ENCODE results near the gene DHX32. TPM values are rescaled to one million over a fixed set of nuclear protein-coding genes. Genes with fewer than 3 reads are reported as not detected.
"Not testable (repeated sequence)": the region's sequence is repeated elsewhere in the genome, so short reads cannot be mapped to it uniquely, and the experiment has no call there.

Gene DHX32, protein sequence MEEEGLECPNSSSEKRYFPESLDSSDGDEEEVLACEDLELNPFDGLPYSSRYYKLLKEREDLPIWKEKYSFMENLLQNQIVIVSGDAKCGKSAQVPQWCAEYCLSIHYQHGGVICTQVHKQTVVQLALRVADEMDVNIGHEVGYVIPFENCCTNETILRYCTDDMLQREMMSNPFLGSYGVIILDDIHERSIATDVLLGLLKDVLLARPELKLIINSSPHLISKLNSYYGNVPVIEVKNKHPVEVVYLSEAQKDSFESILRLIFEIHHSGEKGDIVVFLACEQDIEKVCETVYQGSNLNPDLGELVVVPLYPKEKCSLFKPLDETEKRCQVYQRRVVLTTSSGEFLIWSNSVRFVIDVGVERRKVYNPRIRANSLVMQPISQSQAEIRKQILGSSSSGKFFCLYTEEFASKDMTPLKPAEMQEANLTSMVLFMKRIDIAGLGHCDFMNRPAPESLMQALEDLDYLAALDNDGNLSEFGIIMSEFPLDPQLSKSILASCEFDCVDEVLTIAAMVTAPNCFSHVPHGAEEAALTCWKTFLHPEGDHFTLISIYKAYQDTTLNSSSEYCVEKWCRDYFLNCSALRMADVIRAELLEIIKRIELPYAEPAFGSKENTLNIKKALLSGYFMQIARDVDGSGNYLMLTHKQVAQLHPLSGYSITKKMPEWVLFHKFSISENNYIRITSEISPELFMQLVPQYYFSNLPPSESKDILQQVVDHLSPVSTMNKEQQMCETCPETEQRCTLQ
- polyA plus RNA-seq (2012; ENCODE audit: low read depth, missing spikeins), result 12.3 TPM

DNA sequence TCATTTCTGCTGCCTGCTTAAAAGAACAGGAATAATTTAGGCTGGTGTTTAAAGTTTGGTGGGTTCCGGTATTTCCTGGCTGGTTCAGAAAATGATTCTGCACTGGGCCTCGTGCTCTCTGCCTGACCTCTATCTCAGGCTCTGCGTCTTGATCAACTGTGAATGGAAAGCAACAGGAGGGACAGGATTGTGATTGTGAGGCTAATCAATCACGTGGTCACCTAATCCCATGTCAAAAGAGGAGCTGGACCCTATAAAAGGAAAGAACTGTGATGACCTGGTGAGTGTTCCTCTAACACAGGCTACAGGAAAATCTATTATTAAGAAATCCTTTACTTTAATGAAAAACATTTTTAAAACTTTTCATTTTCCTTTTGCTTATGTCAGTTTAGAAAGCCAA is at the start of gene DHX32:
Gene DHX32 (minus strand): TSS at position 101 of the 400 bp plus-strand sequence. CDS start 468 bp downstream, outside the sequence.
- TF ChIP-seq PAX5 (IDR thresholded peaks at IDR 0.05; ENCODE audit: insufficient read depth, low read length, severe bottlenecking) (no peak), TAF1 (IDR thresholded peaks at IDR 0.05; ENCODE audit: low read depth, low read length) (no peak), POLR2A (IDR thresholded peaks at IDR 0.05; ENCODE audit: low read depth, low read length) (no peak), POU2F2 (IDR thresholded peaks at IDR 0.05; ENCODE audit: low read depth, low read length) (no peak), SPI1 (IDR thresholded peaks at IDR 0.05; ENCODE audit: low read depth, low read length) (no peak), POLR2AphosphoS5 (IDR thresholded peaks at IDR 0.05; ENCODE audit: low read depth, low read length) (no peak)
- DNase-seq (ENCODE audit: insufficient read length, low spot score) (no peak), FAIRE-seq (no peak)

DNA sequence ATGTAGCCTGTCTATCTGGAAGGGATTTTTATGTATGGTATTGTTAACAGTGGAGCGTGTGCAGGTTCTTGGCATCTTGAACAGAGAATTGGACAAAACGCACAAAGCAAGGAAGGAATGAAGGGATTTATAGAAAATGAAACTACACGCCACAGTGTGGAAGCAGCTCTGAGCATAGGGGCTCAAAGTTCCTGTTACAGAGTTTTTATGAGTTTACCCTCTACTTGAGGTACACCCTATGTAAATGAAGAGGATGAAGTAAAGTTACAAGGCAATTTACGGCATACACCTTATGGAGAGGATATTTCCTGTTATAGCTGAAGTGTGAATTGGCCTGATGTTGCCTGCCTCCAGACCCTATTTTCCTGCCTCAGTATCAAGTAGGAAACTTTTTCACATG is 48.5 kb upstream of the DHX32 start:
- no peak for DNase-seq (ENCODE audit: insufficient read length, low spot score)
- FAIRE-seq, result no peak
- no peak for TF ChIP-seq POU2F2 (IDR thresholded peaks at IDR 0.05; ENCODE audit: low read depth, low read length)
- no peak for TF ChIP-seq POLR2A (IDR thresholded peaks at IDR 0.05; ENCODE audit: low read depth, low read length)
- TF ChIP-seq TAF1 (IDR thresholded peaks at IDR 0.05; ENCODE audit: low read depth, low read length), result no peak

DNA sequence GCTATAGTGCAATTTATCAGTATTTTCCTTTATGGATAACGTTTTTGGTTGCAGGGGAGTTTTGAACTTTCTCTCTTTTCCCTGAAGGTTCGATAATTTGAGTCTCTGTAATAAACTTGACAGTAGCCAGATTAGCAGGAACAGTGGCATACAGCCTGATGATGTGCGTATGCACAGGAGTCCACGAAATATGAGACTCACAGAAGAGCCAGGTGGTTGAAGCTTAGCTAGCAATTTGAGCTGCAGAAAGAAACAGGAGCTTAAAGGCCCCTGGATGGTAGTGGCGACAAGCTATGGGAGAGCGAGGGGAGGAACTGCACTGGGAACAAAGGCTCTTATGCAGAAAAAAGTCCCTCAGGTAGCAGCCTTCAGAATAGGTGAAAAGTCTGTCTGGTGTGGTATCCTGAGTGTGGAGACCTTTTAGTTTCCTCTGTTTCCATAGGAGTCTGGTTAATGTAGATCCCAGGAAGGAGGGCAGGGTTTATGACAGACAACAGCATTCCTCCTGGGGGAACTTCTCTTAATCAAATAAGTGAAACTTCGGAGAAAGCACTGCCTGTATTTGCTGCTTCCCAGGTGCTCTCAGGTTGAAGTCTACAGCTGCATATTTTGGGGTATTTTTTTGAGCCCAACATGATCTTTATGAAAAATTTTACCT is 48.0 kb upstream of the DHX32 start:
- DNase-seq (ENCODE audit: insufficient read length, low spot score), result no peak
- FAIRE-seq, result no peak
- no peak for TF ChIP-seq PAX5 (IDR thresholded peaks at IDR 0.05; ENCODE audit: insufficient read depth, low read length, severe bottlenecking)
- TF ChIP-seq SPI1 (IDR thresholded peaks at IDR 0.05; ENCODE audit: low read depth, low read length), result no peak
- TF ChIP-seq POLR2AphosphoS5 (IDR thresholded peaks at IDR 0.05; ENCODE audit: low read depth, low read length), result no peak
- no peak for TF ChIP-seq POLR2A (IDR thresholded peaks at IDR 0.05; ENCODE audit: low read depth, low read length)
- no peak for TF ChIP-seq TAF1 (IDR thresholded peaks at IDR 0.05; ENCODE audit: low read depth, low read length)
- TF ChIP-seq POU2F2 (IDR thresholded peaks at IDR 0.05; ENCODE audit: low read depth, low read length), result no peak

DNA sequence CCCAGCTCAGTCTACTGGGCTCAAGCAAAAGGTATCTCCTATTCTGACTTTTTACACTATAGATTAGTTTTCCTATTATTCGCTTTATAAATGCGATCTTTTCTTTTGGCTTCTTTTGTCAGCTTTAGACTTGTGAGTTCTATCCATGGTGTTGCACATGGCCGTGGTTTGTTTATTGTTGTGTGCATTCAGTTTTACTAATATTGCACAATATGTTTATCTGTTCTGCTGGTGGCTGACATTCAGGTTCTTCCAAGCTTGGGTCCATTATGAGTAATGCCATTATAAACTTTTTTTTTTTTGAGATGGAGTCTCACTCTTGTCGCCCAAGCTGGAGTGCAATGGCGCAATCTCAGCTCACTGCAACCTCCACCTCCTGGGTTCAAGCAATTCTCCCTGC is 46.2 kb upstream of the DHX32 start:
- FAIRE-seq; DNase-seq (ENCODE audit: insufficient read length, low spot score): not testable (repeated sequence)

DNA sequence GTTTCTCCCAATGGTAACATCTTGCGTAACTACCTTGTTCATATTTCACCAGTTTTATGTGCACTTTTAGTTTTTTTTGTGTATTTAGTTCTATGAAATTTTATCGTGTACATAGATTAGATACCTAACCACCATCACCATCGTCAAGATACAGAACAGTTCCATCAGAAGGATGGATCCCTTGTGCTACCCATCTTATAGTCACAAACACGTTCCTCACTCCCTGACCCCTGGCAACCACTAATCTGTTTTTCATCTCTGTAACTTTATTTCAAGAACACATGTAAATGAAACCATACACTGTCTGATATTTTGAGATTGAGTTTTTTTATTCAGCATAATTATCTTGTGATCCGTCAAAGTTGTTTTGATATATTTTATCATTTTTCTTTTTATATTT is 45.2 kb upstream of the DHX32 start:
- DNase-seq (ENCODE audit: insufficient read length, low spot score) (no peak), FAIRE-seq (no peak)
- TF ChIP-seq PAX5 (IDR thresholded peaks at IDR 0.05; ENCODE audit: insufficient read depth, low read length, severe bottlenecking) (no peak), SPI1 (IDR thresholded peaks at IDR 0.05; ENCODE audit: low read depth, low read length) (no peak), POLR2A (IDR thresholded peaks at IDR 0.05; ENCODE audit: low read depth, low read length) (no peak), POLR2AphosphoS5 (IDR thresholded peaks at IDR 0.05; ENCODE audit: low read depth, low read length) (no peak), TAF1 (IDR thresholded peaks at IDR 0.05; ENCODE audit: low read depth, low read length) (no peak), POU2F2 (IDR thresholded peaks at IDR 0.05; ENCODE audit: low read depth, low read length) (no peak)

DNA sequence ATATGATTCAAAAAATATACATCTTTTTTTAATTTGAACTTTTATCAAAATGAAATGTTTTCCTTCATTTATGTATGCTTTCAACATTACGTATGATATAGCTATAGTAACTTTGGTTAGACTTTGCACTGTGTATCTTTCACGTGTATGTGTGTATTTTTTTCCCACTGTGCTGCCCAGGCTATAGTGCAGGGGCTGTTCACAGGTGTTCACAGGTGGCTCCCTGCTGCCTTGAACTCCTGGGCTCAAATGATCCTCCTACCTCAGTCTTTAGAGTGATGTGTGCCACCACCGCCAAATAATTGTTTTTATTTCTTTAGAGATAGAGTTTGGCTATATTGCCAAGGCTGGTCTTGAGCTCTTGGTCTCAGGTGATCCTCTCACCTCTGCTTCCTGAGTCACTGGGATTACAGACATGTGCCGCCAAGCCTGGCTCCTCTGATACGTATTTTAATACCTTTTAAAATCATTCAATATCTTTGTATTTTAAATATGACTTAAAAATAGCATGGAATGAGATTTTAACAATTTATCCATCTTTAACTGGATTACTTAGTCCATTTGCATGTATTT is 44.3 kb upstream of the DHX32 start:
- FAIRE-seq (no peak), DNase-seq (ENCODE audit: insufficient read length, low spot score) (no peak)
- TF ChIP-seq POU2F2 (IDR thresholded peaks at IDR 0.05; ENCODE audit: low read depth, low read length) (no peak), POLR2AphosphoS5 (IDR thresholded peaks at IDR 0.05; ENCODE audit: low read depth, low read length) (no peak), POLR2A (IDR thresholded peaks at IDR 0.05; ENCODE audit: low read depth, low read length) (no peak), TAF1 (IDR thresholded peaks at IDR 0.05; ENCODE audit: low read depth, low read length) (no peak), SPI1 (IDR thresholded peaks at IDR 0.05; ENCODE audit: low read depth, low read length) (no peak), PAX5 (IDR thresholded peaks at IDR 0.05; ENCODE audit: insufficient read depth, low read length, severe bottlenecking) (no peak)

DNA sequence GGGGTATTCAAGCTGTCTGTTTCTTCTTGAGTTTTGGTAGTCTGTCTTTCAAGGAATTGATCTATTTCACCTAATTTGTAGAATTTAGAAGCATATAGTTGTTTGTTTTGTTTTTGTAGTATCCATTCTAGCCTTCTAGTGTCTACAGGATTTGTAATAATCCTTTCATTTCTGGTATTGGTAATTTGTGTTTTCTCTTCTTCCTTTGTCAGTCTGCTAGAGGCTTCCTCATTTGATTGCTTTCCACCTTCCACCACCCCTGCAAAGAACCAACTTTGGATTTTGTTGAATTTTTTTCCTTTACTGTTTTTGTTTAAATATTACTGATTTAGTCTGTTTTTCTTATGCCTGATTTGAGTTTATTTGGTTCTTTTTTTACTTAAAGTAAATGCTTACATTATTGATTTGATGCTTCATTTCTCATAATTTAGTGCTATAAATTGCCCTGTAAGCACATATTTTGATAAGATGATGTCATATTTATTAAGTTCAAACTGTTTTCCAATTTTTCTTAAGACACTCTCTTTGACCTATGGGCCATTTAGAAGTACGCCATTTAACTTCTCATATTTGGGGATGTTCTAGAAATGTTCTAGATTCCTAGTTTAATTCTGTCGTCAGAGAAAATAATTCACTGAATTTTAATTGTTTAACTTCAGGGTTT is 40.7 kb upstream of the DHX32 start:
- FAIRE-seq; DNase-seq (ENCODE audit: insufficient read length, low spot score): not testable (repeated sequence)

DNA sequence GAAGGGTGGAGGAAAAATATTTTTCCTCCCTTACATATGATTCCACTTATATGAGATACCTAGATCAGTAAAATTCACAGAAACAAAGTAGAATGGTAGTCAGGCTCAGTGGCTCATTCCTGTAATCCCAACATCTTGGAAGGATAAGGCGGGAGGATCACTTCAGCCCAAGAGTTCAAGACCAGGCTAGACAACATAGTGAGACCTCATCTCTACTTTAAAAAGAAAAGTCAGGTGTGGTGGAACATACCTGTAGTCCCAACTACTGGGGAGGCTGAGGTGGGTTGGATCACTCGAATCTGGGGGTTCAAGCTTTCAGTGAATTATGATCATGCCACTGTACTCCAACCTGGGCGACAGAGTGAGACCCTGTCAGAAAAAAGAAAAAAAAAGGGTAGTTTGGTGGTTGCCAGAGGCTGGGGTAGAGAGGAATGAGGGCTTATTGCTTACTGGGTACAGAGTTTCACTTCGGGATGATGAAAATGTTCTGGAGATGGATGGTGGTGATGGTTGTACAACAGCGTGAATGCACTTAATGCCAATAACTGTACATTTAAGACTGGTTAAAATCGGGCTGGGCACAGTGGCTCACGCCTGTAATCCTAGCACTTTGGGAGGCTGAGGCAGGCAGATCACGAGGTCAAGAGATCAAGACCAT is 36.7 kb upstream of the DHX32 start:
- not testable (repeated sequence) for FAIRE-seq

DNA sequence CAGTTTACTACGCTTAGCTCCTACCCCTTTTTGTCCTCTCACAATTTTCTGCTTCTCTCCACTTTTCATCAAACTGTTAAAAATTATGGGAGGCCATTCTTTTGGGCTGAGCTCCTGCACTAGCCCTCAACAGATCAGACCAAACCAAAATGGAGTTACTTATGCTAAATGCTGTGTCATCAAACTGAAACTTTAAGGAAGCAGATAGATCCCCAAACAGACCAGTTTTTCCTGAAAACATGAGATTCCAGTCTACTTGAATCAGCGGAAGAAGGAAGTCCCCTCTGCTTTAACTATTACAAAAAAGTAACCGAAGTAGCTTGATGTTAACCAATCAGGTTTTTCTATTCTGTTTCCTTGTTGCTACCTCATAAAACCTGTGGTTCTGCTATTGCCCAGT is 35.9 kb upstream of the DHX32 start:
- TF ChIP-seq POLR2A (IDR thresholded peaks at IDR 0.05; ENCODE audit: low read depth, low read length) (no peak), TAF1 (IDR thresholded peaks at IDR 0.05; ENCODE audit: low read depth, low read length) (no peak)
- DNase-seq (ENCODE audit: insufficient read length, low spot score), result no peak
- FAIRE-seq, result no peak

More for the DNA sequence above, 36.7 kb upstream of the DHX32 start:
- not testable (repeated sequence) for DNase-seq (ENCODE audit: insufficient read length, low spot score)

DNA sequence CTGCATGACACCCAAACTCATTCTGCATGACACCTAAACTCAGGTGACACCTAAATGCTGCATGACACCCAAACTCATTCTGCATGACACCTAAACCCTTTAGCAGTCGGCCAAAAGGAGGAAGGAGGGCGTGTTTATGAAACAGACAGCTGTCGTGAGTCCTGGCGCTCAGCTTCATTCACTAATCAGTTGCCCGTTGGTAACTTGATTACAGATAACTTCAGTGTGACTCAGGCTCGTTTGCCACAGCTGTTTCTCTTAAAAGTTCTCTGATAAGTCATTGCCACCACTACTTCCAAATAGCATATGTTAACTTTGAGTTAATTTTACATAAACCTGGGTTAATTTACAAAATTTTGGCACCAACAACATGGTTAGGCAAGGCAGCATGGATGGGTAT is 32.2 kb upstream of the DHX32 start:
- FAIRE-seq; DNase-seq (ENCODE audit: insufficient read length, low spot score): not testable (repeated sequence)

Measured in GM12891 (cell line).